Measurements from ENCODE around the gene SDK1.
"Not testable (repeated sequence)": the region's sequence is repeated elsewhere in the genome, so short reads cannot be mapped to it uniquely, and the experiment has no call there.

The SDK1 gene

GRCh38 chr7:3949242-3949640, 648.2 kb downstream of the SDK1 start:
- no peak overlapping the region for H3K4me3 ChIP-seq (ENCODE audit: low read depth, low read length)
- DNase-seq (ENCODE audit: low read depth) = no peak

- no peak overlapping the region for H3K4me3 ChIP-seq (ENCODE audit: low read depth, low read length)
- DNase-seq (ENCODE audit: low read depth) = no peak
These were observed 649.2 kb downstream of the SDK1 start for GRCh38 chr7:3950249-3950648.

DNA sequence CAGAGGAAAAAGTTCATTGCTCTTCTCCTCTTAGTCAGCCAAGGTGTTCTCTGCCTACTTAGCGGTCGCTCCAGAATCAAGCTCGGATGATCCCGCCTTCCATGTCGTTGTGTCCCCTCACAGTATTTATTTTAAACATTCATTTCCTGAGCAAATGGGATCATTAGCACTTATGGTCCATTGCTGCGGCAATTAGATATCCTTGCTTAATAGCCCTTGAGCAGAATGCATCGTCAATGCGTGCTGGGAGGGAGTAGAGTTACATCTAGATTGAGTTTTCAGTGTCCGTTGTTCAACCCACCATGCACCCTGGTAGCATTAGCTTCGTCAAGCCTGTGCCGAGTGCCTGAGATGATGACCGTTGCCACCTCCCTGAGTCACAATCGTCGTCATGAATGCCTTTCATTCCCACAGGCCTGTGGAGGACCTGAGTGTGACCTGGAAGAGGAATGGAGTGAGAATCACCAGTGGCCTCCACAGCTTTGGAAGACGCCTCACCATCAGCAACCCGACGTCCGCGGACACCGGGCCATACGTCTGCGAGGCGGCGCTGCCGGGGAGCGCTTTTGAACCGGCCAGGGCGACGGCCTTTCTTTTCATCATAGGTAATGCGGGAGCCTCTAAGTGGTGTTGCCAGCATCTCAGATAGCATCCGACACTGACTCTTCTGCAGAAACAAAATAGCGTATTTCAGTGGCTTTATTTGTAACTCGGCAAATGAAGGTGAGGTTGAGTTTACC, 650.4 kb downstream of the SDK1 start:
- no peak overlapping the region for H3K4me3 ChIP-seq (ENCODE audit: low read depth, low read length)
- no peak for DNase-seq (ENCODE audit: low read depth)

- no peak for DNase-seq (ENCODE audit: low read depth)
- no peak overlapping the region for H3K4me3 ChIP-seq (ENCODE audit: low read depth, low read length)
These were observed 652.1 kb downstream of the SDK1 start for GRCh38 chr7:3953133-3953532.

DNA sequence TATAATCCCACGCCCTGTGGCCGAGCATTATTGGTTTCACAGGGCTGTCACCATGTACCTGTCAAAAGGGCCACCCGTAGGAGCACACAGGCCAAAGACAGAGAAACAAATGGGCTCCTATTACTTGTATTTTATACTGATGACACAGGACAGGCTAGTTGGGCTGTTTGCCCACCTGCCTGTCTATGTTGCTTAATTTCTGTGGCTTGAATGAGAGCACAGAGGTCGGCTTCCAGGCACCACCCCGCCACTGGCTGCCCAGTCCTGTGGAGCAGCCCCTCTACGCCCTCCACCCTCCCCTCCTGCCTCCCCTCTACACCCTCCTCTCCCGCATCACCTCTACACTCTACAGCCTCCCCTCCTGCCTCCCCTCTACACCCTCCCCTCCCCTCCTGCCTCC, 652.9 kb downstream of the SDK1 start:
- no peak for DNase-seq (ENCODE audit: low read depth)
- H3K4me3 ChIP-seq (ENCODE audit: low read depth, low read length) = no peak overlapping the region

GRCh38 chr7:3955026-3955425, 654.0 kb downstream of the SDK1 start:
- no peak overlapping the region for H3K4me3 ChIP-seq (ENCODE audit: low read depth, low read length)
- no peak for DNase-seq (ENCODE audit: low read depth)

DNA sequence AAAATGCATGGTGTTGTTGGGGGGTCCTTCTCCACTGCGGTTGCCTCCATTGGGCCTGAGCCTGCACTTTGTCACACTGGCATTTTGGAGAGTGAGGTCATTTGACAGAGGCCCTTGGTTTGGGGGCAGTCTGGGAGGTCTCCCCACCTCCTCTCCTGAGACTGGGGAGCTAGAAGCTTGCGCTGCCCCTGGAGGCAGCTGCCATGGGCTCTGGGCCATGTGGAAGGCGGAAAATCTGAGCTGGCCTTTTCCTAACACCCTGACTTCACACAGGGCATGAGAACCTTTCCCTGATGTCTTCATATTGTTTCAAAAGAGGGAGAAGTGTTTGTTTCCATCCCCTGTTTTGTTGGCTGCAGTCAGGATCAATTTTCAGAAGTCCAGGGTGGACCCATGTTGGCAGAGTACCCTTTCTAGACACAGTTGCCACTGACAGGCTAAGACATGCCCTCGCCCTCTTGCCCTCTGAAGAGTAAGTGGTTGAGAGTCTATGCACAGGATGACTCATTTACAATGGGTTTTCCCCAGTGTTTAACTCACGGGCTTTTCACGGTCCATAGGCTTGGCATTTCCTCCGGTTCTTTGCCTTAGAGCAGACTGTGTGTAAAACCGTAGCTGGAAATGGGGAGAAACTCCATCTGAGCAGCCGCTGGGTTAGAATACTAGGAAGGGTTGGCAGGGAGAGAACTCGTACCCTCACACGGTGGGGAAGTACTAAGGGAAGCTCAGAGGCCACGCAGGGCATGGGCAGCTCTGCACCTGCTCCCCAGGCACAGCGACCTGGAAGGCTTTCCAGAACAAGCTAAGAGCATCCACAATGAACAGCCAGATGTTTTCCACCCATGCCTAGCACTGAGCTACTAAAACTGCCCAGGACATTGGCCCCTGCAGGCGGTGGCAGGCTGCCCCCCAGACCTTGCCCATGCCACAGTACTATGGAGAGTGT, 655.0 kb downstream of the SDK1 start:
- no peak overlapping the region for H3K4me3 ChIP-seq (ENCODE audit: low read depth, low read length)
- DNase-seq (ENCODE audit: low read depth) = peak; percentile 8

DNA sequence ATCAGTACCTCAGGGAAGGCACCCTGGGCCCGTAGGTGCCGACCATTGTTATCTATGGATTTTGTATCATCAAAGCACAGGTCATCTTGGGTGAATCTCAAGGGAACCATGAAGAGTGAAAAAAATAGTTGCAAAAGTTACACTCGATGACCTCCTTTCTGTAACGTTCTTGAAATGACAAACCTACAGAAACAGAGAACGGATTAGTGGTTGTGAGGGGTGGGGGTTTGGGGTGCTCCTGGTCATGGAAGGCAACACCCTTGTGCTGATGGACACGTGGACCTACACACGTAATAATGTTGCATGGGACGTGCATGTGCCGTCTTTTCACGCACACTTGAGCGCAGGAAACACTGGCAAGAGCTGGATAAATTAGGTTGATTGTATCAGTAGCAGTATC, 655.9 kb downstream of the SDK1 start:
- DNase-seq (ENCODE audit: low read depth) = no peak
- H3K4me3 ChIP-seq (ENCODE audit: low read depth, low read length) = no peak overlapping the region

DNA sequence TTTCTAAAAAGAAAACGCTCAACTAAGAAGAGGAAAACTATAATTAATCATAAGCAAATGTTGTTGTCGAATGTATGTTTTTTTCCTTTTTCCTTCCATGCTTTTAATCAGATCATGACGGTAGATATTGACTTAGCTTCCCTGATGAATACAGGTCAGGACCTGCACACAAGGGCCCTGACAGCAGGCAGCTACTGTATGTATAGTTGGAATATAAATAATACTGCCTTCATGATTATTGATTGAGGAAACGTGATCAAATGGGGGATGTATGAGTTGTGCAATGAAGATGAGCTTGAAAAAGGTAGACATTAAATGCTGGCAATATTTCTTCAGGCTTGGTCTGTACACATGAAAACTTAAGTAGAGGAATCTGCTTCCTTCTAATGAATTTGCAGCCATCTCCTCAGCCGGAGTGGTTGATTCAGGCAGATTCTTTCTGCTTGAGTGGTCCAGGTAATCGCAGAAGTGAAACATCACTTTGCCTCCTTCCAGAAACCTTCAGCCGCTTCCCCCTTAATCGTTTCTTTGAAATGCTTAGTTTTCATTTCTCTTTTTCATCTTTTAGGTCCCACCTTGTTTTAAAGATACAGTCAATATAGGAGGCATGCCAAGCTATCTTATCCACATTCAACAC, 656.5 kb downstream of the SDK1 start:
- DNase-seq (ENCODE audit: low read depth) = no peak
- H3K4me3 ChIP-seq (ENCODE audit: low read depth, low read length) = no peak overlapping the region

DNA sequence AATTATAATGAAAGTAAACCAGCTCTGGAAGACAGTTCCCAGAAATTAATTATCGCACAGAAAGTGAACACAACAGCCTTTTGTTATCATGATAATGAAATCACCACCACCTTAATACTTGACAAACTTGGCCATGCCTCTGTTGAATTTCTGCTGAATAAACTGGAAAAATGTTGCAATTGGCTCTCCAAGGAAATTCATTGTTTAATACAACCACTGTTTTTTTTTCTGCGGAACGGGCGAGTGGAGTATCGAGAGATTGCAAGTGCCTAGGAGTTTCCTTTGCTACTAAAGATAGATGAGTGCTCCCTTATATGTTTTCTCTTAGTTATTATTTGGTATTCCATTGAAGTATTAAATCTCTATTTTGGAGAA, 657.0 kb downstream of the SDK1 start:
- no peak overlapping the region for H3K4me3 ChIP-seq (ENCODE audit: low read depth, low read length)
- no peak for DNase-seq (ENCODE audit: low read depth)

- no peak overlapping the region for H3K4me3 ChIP-seq (ENCODE audit: low read depth, low read length)
- no peak for DNase-seq (ENCODE audit: low read depth)
These were observed 658.3 kb downstream of the SDK1 start for GRCh38 chr7:3959364-3959763.

DNA sequence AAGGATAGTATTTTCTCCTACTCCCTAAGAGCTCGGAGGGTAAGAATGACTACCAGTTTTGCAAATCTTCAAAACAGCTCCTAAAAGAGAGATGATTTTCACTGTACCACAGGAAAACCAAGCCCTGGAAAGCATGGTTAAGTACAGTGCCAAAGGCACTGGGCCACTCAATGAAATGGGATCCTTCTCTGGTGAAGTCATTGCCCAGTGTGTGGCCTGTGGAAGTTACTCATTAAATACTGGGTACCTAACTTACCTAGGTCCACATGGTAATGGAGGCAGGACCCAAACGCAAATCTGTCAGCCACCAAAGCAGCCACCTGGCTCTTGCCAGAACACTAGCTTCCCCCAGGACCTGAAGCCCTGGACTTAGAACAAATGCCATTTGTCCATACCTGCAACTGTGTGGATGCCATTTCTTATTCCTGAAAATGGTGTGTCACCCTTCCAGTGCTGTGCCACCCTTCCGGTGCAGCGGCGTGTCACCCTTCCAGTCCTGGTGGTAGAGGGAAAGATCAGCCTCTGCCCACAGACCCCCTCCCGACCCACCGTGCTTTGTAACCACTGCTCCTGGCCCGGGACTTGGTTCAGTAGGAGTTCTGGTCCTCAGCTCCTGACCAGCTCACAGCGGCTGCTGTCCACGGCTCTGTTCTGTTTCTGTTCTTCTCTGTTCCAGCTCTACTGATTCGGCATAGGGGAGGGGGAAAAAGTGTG, 659.2 kb downstream of the SDK1 start:
- no peak overlapping the region for H3K4me3 ChIP-seq (ENCODE audit: low read depth, low read length)
- DNase-seq (ENCODE audit: low read depth) = no peak

DNA sequence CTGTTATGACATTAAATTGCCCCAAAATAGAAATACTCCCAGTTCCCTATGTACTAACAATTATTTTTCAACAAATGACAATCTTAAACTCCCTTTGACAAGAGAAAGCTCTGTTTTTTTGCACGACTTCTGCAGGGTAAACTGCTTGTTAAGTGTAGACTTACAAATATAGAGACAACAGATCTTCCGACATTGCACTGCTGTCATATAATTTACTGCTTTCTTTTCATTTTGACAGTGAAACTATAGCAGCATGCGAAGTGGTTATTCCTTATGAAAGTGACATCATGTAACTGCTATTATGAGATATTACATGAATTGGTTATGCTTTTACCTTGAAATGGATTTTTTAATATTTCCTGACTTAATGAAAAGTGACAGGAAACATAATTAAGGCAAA, 659.9 kb downstream of the SDK1 start:
- DNase-seq (ENCODE audit: low read depth) = no peak

GRCh38 chr7:3961857-3962503, 660.9 kb downstream of the SDK1 start:
- no peak for DNase-seq (ENCODE audit: low read depth)
- H3K4me3 ChIP-seq (ENCODE audit: low read depth, low read length) = no peak overlapping the region

More for the DNA sequence above, 659.9 kb downstream of the SDK1 start:
- no peak overlapping the region for H3K4me3 ChIP-seq (ENCODE audit: low read depth, low read length)

DNA sequence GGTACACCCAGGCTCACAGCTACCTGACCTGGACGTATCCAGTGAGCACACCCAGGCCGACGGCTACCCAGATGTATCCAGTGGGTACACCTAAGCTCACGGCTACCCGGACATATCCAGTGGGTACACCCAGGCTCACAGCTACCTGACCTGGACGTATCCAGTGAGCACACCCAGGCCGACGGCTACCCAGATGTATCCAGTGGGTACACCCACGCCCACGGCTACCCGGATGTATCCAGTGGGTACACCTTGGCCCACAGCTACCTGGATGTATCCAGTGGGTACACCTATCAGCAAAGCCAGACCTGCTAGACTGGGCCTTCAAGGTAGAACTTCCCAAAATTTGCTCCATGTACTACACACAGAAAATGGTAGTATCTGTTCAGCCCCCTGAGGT, 662.7 kb downstream of the SDK1 start:
- DNase-seq (ENCODE audit: low read depth); H3K4me3 ChIP-seq (ENCODE audit: low read depth, low read length): not testable (repeated sequence)

GRCh38 chr7:3964980-3965606, 664.0 kb downstream of the SDK1 start:
- no peak overlapping the region for H3K4me3 ChIP-seq (ENCODE audit: low read depth, low read length)
- no peak for DNase-seq (ENCODE audit: low read depth)

GRCh38 chr7:3965794-3966395, 664.8 kb downstream of the SDK1 start:
- no peak overlapping the region for H3K4me3 ChIP-seq (ENCODE audit: low read depth, low read length)
- no peak for DNase-seq (ENCODE audit: low read depth)

DNA sequence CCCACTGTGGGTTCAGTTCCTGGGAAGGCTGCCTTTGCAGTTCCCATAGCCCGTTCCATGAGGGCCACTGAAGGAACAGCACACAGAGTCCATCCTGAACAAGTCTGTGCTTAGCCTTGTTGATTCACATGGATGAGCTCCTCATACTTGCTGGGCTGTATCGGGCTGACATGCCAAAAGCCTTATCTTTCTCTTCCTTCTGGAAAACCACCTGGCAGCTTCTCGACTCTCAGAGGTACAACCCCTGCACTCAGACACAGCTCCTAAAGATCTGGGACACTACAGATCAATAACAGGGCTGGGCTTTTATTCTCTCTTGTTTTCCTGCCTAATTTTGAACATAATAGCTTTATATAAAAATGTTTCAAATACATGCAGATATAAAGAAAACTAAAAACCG, 667.2 kb downstream of the SDK1 start:
- no peak for DNase-seq (ENCODE audit: low read depth)
- no peak overlapping the region for H3K4me3 ChIP-seq (ENCODE audit: low read depth, low read length)

All from skeletal muscle cell (primary cell).